ENCODE data around the gene NUMB. TPM values are rescaled to one million over a fixed set of nuclear protein-coding genes. Genes with fewer than 3 reads are reported as not detected.

NUMB gene
- total and polyA plus RNA-seq, 2 donors = 15.9 to 38.3 TPM

DNA sequence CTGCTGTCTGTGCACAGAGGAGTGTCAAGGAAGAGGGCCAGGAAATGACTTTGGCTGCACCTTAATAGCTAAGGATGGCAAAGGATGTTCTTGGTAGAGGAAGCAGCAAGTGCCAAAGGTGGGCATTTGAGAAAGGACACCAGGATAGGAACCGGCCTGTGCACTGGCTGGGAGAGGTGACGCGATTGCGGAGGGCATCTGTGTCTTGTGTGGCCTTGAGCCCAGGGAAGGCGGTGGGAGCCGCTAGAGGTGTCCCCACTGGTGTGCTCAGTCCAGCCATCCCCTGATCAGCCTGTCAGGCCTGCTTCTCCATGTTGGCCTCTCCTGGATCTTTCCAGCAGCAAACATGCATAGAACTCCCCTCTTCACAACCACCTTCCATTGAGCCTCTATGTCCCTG is 190.9 kb downstream of the NUMB start:
- Histone ChIP-seq H3K36me3 (ENCODE audit: control insufficient read depth in 2 of 2, insufficient read depth in 2 of 2, low read length in 1 of 2) (peaks cover 0 to under 1% of the 10 kb centered on the region in 2 donors), H3K27me3 (ENCODE audit: control insufficient read depth in 2 of 2, insufficient read depth in 1 of 2, low read length in 1 of 2) (peaks cover 0 to 15% of the 10 kb centered on the region in 2 donors), H3K9me3 (ENCODE audit: control insufficient read depth in 2 of 2, insufficient read depth in 1 of 2, low read length in 1 of 2) (peaks cover 0 to 3% of the 10 kb centered on the region in 2 donors), H3K27ac (ENCODE audit: low read depth in 1 of 2, low read length in 1 of 2) (no peak overlapping the region), H3K4me3 (ENCODE audit: low read length in 2 of 2) (no peak overlapping the region), H3K4me1 (ENCODE audit: control insufficient read depth in 2 of 2, insufficient read depth in 2 of 2, low read length in 2 of 2) (peaks cover 4 to 6% of the 10 kb centered on the region in 2 donors)
- no peak for DNase-seq (ENCODE audit: low read depth in 6 of 9, low spot score in 9 of 9)
- 98% methylated on average over 6 of the region's 6 CpGs for WGBS

DNA sequence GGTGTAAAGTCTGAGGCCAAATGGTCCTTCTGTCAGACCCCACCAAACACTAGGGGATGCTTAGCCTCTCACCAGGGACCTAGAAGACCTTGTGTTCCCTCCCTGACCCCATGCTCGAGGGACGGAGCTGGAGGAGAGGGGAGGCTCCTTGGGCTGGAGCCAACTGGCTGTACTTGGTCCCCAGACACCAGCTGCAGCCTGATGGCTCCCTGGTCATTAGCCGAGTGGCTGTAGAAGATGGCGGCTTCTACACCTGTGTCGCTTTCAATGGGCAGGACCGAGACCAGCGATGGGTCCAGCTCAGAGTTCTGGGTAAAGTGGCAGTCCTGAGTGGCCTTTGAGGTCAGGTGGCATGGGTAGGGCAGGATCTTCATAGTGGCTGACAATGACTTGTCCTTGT is 192.0 kb downstream of the NUMB start:
- no peak overlapping the region for H3K4me3 ChIP-seq (ENCODE audit: low read length in 2 of 2)
- WGBS = 97% methylated on average over 7 of the region's 7 CpGs
- H3K27ac ChIP-seq (ENCODE audit: low read depth in 1 of 2, low read length in 1 of 2) = no peak overlapping the region
- H3K36me3 ChIP-seq (ENCODE audit: control insufficient read depth in 2 of 2, insufficient read depth in 2 of 2, low read length in 1 of 2) = no peaks in the 10 kb centered on the region
- DNase-seq (ENCODE audit: low read depth in 6 of 9, low spot score in 9 of 9) = no peak
- peaks cover 0 to 3% of the 10 kb centered on the region in 2 donors for H3K9me3 ChIP-seq (ENCODE audit: control insufficient read depth in 2 of 2, insufficient read depth in 1 of 2, low read length in 1 of 2)
- H3K27me3 ChIP-seq (ENCODE audit: control insufficient read depth in 2 of 2, insufficient read depth in 1 of 2, low read length in 1 of 2) = peaks cover 0 to 15% of the 10 kb centered on the region in 2 donors
- H3K4me1 ChIP-seq (ENCODE audit: control insufficient read depth in 2 of 2, insufficient read depth in 2 of 2, low read length in 2 of 2) = peaks cover 4 to 6% of the 10 kb centered on the region in 2 donors

DNA sequence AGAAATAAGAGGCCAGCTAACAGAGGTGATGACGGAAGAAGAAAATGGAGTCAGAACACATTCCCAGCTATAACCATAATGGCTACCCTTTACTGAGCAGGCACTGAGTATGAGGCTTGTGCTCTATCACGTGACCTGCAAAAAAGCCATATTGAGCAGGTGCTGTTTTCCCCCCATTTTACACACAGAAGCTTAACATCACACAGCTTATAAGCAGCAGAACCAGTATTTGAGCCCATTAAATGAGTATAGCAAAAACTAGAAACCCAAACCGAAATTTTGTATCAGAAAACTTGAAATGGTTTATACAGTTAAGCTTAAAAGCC is 192.7 kb downstream of the NUMB start:
- WGBS = 95% methylated on average over 3 of the region's 3 CpGs
- H3K27me3 ChIP-seq (ENCODE audit: control insufficient read depth in 2 of 2, insufficient read depth in 1 of 2, low read length in 1 of 2) = peaks cover 0 to 12% of the 10 kb centered on the region in 2 donors
- H3K36me3 ChIP-seq (ENCODE audit: control insufficient read depth in 2 of 2, insufficient read depth in 2 of 2, low read length in 1 of 2) = no peaks in the 10 kb centered on the region
- no peak for DNase-seq (ENCODE audit: low read depth in 6 of 9, low spot score in 9 of 9)
- H3K4me1 ChIP-seq (ENCODE audit: control insufficient read depth in 2 of 2, insufficient read depth in 2 of 2, low read length in 2 of 2) = peaks cover 4 to 6% of the 10 kb centered on the region in 2 donors
- peaks cover 0 to 3% of the 10 kb centered on the region in 2 donors for H3K9me3 ChIP-seq (ENCODE audit: control insufficient read depth in 2 of 2, insufficient read depth in 1 of 2, low read length in 1 of 2)
- H3K4me3 ChIP-seq (ENCODE audit: low read length in 2 of 2) = no peak overlapping the region
- no peak overlapping the region for H3K27ac ChIP-seq (ENCODE audit: low read depth in 1 of 2, low read length in 1 of 2)

DNA sequence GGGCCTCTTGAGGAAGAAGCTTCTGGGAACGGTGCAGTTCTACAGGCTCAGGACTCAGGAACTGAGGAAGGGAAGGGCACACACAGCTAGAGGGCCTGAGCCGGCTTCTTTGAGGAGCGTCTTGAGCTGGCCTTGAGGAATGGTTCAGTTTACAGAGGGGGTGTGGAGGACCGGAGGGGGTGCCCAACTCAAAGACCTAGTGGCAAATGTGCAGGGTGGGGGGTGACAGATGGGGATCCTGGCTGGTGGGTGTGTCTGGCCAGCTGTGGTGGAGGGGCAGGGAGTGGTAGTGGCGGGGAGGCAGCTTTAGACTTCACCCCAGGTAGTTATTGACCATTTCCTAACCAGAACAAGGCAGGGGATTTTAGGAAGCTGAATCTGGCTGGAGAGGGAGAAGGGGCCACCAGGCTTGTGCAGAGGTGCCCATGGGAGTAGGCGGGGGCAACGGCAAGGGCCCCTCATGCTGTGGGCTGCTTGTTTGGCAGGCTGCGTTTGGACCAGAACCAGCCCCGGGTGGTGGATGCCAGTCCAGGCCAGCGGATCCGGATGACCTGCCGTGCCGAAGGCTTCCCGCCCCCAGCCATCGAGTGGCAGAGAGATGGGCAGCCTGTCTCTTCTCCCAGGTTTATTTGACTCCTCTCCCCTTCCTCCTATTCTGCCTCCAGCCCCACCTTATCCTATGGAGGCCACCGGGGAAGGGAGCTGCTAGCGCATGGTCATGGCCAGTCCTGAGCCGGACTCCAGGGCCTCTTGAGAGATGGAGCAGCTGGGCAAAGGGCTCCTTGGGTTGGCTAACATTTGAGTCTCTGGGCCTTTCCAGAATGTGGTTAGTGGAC is 193.2 kb downstream of the NUMB start:
- no peaks in the 10 kb centered on the region for H3K36me3 ChIP-seq (ENCODE audit: control insufficient read depth in 2 of 2, insufficient read depth in 2 of 2, low read length in 1 of 2)
- peaks cover 0 to 3% of the 10 kb centered on the region in 2 donors for H3K9me3 ChIP-seq (ENCODE audit: control insufficient read depth in 2 of 2, insufficient read depth in 1 of 2, low read length in 1 of 2)
- H3K27ac ChIP-seq (ENCODE audit: low read depth in 1 of 2, low read length in 1 of 2) = no peak overlapping the region
- no peak overlapping the region for H3K4me3 ChIP-seq (ENCODE audit: low read length in 2 of 2)
- 92% methylated on average over 18 of the region's 18 CpGs for WGBS
- H3K4me1 ChIP-seq (ENCODE audit: control insufficient read depth in 2 of 2, insufficient read depth in 2 of 2, low read length in 2 of 2) = peaks cover 3 to 4% of the 10 kb centered on the region in 2 donors
- no peak for DNase-seq (ENCODE audit: low read depth in 6 of 9, low spot score in 9 of 9)
- peaks cover 0 to 7% of the 10 kb centered on the region in 2 donors for H3K27me3 ChIP-seq (ENCODE audit: control insufficient read depth in 2 of 2, insufficient read depth in 1 of 2, low read length in 1 of 2)

DNA sequence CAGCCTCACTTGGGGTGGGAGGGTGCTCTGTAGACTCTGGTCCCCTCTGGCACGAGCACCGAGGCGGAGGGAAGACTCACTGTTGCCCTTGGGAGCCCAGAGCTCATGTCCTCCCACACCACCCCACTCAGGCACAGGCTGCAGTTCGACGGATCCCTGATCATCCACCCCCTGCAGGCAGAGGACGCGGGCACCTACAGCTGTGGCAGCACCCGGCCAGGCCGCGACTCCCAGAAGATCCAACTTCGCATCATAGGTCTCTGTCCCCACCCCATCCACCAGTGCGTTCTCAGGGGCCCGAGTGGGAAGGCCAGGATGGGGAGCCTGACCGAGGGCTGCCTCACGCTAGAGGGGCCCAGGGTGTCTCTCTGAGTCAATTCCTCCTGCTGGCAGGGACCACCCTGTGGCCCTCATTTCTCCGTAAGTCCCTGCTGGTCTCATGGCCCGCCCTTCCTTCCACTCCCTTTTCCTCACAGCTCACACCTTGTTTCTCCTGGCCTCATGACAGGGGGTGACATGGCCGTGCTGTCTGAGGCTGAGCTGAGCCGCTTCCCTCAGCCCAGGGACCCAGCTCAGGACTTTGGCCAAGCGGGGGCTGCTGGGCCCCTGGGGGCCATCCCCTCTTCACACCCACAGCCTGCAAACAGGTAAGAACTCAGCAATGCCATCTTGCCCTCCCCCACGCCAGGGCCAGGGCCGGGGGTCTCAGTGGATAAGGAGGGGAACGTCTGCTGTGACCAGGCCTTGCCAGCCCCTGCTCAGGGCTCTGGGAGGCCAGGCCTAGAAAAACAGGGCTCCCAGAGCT is 194.1 kb downstream of the NUMB start:
- Histone ChIP-seq H3K36me3 (ENCODE audit: control insufficient read depth in 2 of 2, insufficient read depth in 2 of 2, low read length in 1 of 2) (no peaks in the 10 kb centered on the region), H3K27me3 (ENCODE audit: control insufficient read depth in 2 of 2, insufficient read depth in 1 of 2, low read length in 1 of 2) (no peaks in the 10 kb centered on the region)

DNA sequence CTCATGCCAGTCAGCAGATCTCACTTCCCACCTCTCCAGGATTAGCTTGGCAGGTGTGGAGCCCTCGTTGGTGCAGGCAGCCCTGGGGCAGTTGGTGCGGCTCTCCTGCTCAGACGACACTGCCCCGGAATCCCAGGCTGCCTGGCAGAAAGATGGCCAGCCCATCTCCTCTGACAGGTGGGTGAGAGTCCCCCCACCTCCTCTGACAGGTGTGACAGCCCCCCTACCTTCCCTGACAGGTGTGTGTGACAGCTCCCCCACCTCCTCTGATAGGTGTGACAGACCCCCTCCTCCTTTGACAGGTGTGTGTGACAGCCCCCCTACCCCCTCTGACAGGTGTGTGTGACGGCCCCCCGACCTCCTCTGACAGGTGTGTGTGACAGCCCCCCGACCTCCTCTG is 194.7 kb downstream of the NUMB start:
- H3K9me3 ChIP-seq (ENCODE audit: control insufficient read depth in 2 of 2, insufficient read depth in 1 of 2, low read length in 1 of 2) = peaks cover 0 to 3% of the 10 kb centered on the region in 2 donors
- H3K36me3 ChIP-seq (ENCODE audit: control insufficient read depth in 2 of 2, insufficient read depth in 2 of 2, low read length in 1 of 2) = no peaks in the 10 kb centered on the region
- no peak overlapping the region for H3K27ac ChIP-seq (ENCODE audit: low read depth in 1 of 2, low read length in 1 of 2)
- H3K4me3 ChIP-seq (ENCODE audit: low read length in 2 of 2) = no peak overlapping the region
- DNase-seq (ENCODE audit: low read depth in 6 of 9, low spot score in 9 of 9) = no peak
- H3K27me3 ChIP-seq (ENCODE audit: control insufficient read depth in 2 of 2, insufficient read depth in 1 of 2, low read length in 1 of 2) = no peaks in the 10 kb centered on the region
- WGBS = 90% methylated on average over 7 of the region's 7 CpGs
- H3K4me1 ChIP-seq (ENCODE audit: control insufficient read depth in 2 of 2, insufficient read depth in 2 of 2, low read length in 2 of 2) = no peaks in the 10 kb centered on the region

More for the DNA sequence above, 194.1 kb downstream of the NUMB start:
- no peak overlapping the region for H3K27ac ChIP-seq (ENCODE audit: low read depth in 1 of 2, low read length in 1 of 2)
- no peak for DNase-seq (ENCODE audit: low read depth in 6 of 9, low spot score in 9 of 9)
- H3K9me3 ChIP-seq (ENCODE audit: control insufficient read depth in 2 of 2, insufficient read depth in 1 of 2, low read length in 1 of 2) = peaks cover 0 to 3% of the 10 kb centered on the region in 2 donors
- no peaks in the 10 kb centered on the region for H3K4me1 ChIP-seq (ENCODE audit: control insufficient read depth in 2 of 2, insufficient read depth in 2 of 2, low read length in 2 of 2)
- no peak overlapping the region for H3K4me3 ChIP-seq (ENCODE audit: low read length in 2 of 2)
- 97% methylated on average over 23 of the region's 23 CpGs for WGBS

DNA sequence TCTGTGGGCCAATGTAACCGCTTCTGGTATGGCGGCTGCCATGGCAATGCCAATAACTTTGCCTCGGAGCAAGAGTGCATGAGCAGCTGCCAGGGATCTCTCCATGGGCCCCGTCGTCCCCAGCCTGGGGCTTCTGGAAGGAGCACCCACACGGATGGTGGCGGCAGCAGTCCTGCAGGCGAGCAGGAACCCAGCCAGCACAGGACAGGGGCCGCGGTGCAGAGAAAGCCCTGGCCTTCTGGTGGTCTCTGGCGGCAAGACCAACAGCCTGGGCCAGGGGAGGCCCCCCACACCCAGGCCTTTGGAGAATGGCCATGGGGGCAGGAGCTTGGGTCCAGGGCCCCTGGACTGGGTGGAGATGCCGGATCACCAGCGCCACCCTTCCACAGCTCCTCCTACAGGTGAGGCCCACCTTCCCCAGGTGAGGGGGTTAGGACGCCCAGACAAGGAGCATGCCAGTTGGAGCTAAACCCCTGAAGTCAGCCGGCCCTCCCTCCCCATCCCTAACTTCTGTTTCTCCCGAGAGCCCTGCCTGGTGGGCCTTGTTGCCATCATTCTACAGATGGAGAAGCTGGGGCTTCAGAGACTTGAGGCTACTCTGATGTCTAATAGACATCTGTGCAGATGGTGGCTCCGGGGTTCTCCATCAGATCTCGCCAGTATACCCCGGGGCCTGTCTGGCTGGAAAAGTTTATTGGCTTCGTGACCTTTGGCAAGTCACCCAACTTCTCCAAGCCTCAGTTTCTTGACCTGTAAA is 195.7 kb downstream of the NUMB start:
- Histone ChIP-seq H3K4me3 (ENCODE audit: low read length in 2 of 2) (no peak overlapping the region), H3K36me3 (ENCODE audit: control insufficient read depth in 2 of 2, insufficient read depth in 2 of 2, low read length in 1 of 2) (no peaks in the 10 kb centered on the region), H3K27me3 (ENCODE audit: control insufficient read depth in 2 of 2, insufficient read depth in 1 of 2, low read length in 1 of 2) (no peaks in the 10 kb centered on the region), H3K9me3 (ENCODE audit: control insufficient read depth in 2 of 2, insufficient read depth in 1 of 2, low read length in 1 of 2) (peaks cover 0 to 3% of the 10 kb centered on the region in 2 donors), H3K4me1 (ENCODE audit: control insufficient read depth in 2 of 2, insufficient read depth in 2 of 2, low read length in 2 of 2) (no peaks in the 10 kb centered on the region), H3K27ac (ENCODE audit: low read depth in 1 of 2, low read length in 1 of 2) (no peak overlapping the region)
- WGBS = 98% methylated on average over 20 of the region's 20 CpGs
- no peak for DNase-seq (ENCODE audit: low read depth in 6 of 9, low spot score in 9 of 9)

DNA sequence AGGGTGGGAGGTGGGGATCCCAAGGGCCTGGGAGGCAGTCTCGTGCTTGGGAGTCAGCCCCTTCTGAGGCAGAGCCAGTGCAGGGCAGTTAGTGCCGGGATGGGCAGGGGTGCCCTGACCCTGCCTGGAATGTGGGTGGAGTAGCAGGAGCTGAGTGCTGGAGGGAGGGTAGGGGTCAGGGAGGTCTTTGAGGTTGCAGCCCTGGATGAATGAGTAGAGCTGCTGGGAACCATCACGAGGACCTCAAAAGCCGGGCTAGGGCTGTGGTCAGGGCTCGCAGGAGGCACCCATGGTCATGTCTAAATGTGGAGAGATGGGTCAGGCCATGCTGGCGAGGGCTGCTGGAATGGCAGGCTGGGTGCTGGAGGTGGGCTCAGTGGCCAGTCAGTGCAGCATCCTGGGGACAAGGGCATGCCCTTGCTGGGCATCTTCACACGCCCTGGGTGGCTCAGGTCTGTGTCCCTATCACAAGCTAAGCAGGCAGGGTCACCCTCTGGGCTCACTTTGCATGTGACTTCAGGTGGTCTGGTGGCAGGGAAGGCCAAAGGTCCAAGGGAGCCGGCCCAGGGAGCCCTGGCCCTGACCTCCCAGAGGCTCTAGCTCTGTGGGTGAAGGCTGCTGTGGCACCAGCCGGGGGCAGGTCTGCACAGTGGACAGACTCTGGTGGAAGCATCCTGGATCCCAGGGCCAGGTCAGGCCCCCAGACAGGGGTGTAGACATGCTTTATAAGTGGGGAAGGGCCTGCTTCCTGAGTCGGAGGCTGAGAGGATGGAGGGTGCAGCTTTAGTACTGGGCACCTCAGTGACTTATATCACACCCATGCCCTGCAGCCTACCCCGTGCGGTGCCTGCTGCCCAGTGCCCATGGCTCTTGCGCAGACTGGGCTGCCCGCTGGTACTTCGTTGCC is 196.6 kb downstream of the NUMB start:
- DNase-seq (ENCODE audit: low read depth in 6 of 9, low spot score in 9 of 9) = no peak
- Histone ChIP-seq H3K4me3 (ENCODE audit: low read length in 2 of 2) (no peak overlapping the region), H3K9me3 (ENCODE audit: control insufficient read depth in 2 of 2, insufficient read depth in 1 of 2, low read length in 1 of 2) (no peaks in the 10 kb centered on the region), H3K27ac (ENCODE audit: low read depth in 1 of 2, low read length in 1 of 2) (no peak overlapping the region), H3K4me1 (ENCODE audit: control insufficient read depth in 2 of 2, insufficient read depth in 2 of 2, low read length in 2 of 2) (no peaks in the 10 kb centered on the region), H3K27me3 (ENCODE audit: control insufficient read depth in 2 of 2, insufficient read depth in 1 of 2, low read length in 1 of 2) (no peaks in the 10 kb centered on the region), H3K36me3 (ENCODE audit: control insufficient read depth in 2 of 2, insufficient read depth in 2 of 2, low read length in 1 of 2) (no peaks in the 10 kb centered on the region)
- 96% methylated on average over 15 of the region's 15 CpGs for WGBS
